ENCODE results near the gene MAP3K9.

DNA sequence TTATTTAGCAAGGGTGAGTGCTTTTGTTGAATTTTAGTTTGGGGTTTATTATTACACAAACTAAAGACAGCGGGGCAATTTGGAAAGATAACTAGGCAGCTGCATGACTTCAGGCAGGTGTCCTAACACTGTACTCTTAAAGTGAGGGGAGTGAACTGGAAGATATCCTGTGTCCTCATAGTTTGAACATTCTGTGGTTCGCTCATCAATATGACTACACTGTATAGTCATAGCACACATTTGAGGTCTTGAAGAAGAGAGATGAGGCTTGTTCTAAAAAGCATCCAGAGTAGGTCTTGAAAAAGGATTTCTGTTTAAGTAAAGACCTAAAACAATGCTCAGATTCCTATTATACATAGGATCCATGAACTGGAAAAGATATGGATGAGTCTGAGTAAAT, 1.7 kb upstream of the MAP3K9 start:
- TF ChIP-seq ELF4 (CRISPR knock-in tag; IDR thresholded peaks at IDR 0.05; ENCODE audit: low read depth) (no peak), NR3C1 (CRISPR knock-in tag; conservative IDR thresholded peaks at IDR 0.05; ENCODE audit: low read depth) (no peak), RELA (CRISPR knock-in tag; IDR thresholded peaks at IDR 0.05; ENCODE audit: borderline replicate concordance) (no peak), CREM (CRISPR knock-in tag; IDR thresholded peaks at IDR 0.05) (no peak), TP53 (CRISPR knock-in tag; IDR thresholded peaks at IDR 0.05) (no peak), JUN (CRISPR knock-in tag; IDR thresholded peaks at IDR 0.05) (no peak)
- TF ChIP-seq, protein P1, sequence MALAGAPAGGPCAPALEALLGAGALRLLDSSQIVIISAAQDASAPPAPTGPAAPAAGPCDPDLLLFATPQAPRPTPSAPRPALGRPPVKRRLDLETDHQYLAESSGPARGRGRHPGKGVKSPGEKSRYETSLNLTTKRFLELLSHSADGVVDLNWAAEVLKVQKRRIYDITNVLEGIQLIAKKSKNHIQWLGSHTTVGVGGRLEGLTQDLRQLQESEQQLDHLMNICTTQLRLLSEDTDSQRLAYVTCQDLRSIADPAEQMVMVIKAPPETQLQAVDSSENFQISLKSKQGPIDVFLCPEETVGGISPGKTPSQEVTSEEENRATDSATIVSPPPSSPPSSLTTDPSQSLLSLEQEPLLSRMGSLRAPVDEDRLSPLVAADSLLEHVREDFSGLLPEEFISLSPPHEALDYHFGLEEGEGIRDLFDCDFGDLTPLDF (CRISPR knock-in tag; IDR thresholded peaks at IDR 0.05): no peak
- TF ChIP-seq, protein P2, sequence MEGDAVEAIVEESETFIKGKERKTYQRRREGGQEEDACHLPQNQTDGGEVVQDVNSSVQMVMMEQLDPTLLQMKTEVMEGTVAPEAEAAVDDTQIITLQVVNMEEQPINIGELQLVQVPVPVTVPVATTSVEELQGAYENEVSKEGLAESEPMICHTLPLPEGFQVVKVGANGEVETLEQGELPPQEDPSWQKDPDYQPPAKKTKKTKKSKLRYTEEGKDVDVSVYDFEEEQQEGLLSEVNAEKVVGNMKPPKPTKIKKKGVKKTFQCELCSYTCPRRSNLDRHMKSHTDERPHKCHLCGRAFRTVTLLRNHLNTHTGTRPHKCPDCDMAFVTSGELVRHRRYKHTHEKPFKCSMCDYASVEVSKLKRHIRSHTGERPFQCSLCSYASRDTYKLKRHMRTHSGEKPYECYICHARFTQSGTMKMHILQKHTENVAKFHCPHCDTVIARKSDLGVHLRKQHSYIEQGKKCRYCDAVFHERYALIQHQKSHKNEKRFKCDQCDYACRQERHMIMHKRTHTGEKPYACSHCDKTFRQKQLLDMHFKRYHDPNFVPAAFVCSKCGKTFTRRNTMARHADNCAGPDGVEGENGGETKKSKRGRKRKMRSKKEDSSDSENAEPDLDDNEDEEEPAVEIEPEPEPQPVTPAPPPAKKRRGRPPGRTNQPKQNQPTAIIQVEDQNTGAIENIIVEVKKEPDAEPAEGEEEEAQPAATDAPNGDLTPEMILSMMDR (IDR thresholded peaks at IDR 0.05): no peak
- TF ChIP-seq, protein P3, sequence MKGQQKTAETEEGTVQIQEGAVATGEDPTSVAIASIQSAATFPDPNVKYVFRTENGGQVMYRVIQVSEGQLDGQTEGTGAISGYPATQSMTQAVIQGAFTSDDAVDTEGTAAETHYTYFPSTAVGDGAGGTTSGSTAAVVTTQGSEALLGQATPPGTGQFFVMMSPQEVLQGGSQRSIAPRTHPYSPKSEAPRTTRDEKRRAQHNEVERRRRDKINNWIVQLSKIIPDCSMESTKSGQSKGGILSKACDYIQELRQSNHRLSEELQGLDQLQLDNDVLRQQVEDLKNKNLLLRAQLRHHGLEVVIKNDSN (CRISPR knock-in tag; IDR thresholded peaks at IDR 0.05): no peak
- TF ChIP-seq, protein P4, sequence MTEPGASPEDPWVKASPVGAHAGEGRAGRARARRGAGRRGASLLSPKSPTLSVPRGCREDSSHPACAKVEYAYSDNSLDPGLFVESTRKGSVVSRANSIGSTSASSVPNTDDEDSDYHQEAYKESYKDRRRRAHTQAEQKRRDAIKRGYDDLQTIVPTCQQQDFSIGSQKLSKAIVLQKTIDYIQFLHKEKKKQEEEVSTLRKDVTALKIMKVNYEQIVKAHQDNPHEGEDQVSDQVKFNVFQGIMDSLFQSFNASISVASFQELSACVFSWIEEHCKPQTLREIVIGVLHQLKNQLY (CRISPR knock-in tag; IDR thresholded peaks at IDR 0.05): no peak
- TF ChIP-seq, protein P5, sequence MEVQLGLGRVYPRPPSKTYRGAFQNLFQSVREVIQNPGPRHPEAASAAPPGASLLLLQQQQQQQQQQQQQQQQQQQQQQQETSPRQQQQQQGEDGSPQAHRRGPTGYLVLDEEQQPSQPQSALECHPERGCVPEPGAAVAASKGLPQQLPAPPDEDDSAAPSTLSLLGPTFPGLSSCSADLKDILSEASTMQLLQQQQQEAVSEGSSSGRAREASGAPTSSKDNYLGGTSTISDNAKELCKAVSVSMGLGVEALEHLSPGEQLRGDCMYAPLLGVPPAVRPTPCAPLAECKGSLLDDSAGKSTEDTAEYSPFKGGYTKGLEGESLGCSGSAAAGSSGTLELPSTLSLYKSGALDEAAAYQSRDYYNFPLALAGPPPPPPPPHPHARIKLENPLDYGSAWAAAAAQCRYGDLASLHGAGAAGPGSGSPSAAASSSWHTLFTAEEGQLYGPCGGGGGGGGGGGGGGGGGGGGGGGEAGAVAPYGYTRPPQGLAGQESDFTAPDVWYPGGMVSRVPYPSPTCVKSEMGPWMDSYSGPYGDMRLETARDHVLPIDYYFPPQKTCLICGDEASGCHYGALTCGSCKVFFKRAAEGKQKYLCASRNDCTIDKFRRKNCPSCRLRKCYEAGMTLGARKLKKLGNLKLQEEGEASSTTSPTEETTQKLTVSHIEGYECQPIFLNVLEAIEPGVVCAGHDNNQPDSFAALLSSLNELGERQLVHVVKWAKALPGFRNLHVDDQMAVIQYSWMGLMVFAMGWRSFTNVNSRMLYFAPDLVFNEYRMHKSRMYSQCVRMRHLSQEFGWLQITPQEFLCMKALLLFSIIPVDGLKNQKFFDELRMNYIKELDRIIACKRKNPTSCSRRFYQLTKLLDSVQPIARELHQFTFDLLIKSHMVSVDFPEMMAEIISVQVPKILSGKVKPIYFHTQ (CRISPR knock-in tag; IDR thresholded peaks at IDR 0.05): no peak
- TF ChIP-seq, protein P6, sequence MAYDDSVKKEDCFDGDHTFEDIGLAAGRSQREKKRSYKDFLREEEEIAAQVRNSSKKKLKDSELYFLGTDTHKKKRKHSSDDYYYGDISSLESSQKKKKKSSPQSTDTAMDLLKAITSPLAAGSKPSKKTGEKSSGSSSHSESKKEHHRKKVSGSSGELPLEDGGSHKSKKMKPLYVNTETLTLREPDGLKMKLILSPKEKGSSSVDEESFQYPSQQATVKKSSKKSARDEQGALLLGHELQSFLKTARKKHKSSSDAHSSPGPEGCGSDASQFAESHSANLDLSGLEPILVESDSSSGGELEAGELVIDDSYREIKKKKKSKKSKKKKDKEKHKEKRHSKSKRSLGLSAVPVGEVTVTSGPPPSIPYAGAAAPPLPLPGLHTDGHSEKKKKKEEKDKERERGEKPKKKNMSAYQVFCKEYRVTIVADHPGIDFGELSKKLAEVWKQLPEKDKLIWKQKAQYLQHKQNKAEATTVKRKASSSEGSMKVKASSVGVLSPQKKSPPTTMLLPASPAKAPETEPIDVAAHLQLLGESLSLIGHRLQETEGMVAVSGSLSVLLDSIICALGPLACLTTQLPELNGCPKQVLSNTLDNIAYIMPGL (CRISPR knock-in tag; IDR thresholded peaks at IDR 0.05): no peak
- TF ChIP-seq, protein P7, sequence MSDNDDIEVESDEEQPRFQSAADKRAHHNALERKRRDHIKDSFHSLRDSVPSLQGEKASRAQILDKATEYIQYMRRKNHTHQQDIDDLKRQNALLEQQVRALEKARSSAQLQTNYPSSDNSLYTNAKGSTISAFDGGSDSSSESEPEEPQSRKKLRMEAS (CRISPR knock-in tag; IDR thresholded peaks at IDR 0.05): no peak
- TF ChIP-seq, protein P8, sequence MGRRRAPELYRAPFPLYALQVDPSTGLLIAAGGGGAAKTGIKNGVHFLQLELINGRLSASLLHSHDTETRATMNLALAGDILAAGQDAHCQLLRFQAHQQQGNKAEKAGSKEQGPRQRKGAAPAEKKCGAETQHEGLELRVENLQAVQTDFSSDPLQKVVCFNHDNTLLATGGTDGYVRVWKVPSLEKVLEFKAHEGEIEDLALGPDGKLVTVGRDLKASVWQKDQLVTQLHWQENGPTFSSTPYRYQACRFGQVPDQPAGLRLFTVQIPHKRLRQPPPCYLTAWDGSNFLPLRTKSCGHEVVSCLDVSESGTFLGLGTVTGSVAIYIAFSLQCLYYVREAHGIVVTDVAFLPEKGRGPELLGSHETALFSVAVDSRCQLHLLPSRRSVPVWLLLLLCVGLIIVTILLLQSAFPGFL (CRISPR knock-in tag; IDR thresholded peaks at IDR 0.05; ENCODE audit: borderline replicate concordance): no peak

Measured in WTC11 (cell line).